Bronchial epithelial cell (primary cell): ENCODE data around the gene FBXL4. TPM values are rescaled to one million over a fixed set of nuclear protein-coding genes. Genes with fewer than 3 reads are reported as not detected.

ENCODE experiments used
- DNase-seq: peaks from one replicate; pipeline ENCODE4 v3.0.0-alpha.2; 2010; ENCODE audit warnings: low read depth
- FAIRE-seq: peaks from 2 replicates; lab custom pipeline; 2011; peaks lifted over from hg19 to GRCh38; lab: Jason Lieb, UNC
- H3K27me3 ChIP-seq: 2 replicates; pipeline ENCODE4 v1.5.1; 2011; ENCODE audit warnings: low read length; ENCODE audit not compliant: control insufficient read depth, insufficient read depth
- H3K36me3 ChIP-seq: 2 replicates; pipeline ENCODE4 v1.5.1; 2011; ENCODE audit warnings: low read length; ENCODE audit not compliant: control insufficient read depth, insufficient read depth
- H3K4me3 ChIP-seq: 2 replicates; pipeline ENCODE4 v1.5.1; 2011; ENCODE audit warnings: mild to moderate bottlenecking, low read depth, low read length, control low read depth
- CTCF ChIP-seq: IDR thresholded peaks from 2 replicates; pipeline ENCODE4 v1.5.1; 2011; ENCODE audit warnings: mild to moderate bottlenecking, moderate library complexity, low read length, control low read depth, inconsistent platforms; ENCODE audit not compliant: insufficient read depth, severe bottlenecking
- total RNA-seq: library from RNA; depleted of rRNA; stranded (reverse); fragments of >200 nt; gene quantifications from 2 replicates; pipeline ENCODE4 v1.2.1, GENCODE V29; 2014

Gene FBXL4
- total RNA-seq, 1 donor from 2014 or later = 12.9 TPM

GRCh38 chr6:98847416-98847778, 100.3 kb downstream of the FBXL4 start:
- H3K4me3 ChIP-seq = no peak overlapping the region
- no peak for FAIRE-seq

GRCh38 chr6:98846021-98846380, 101.7 kb downstream of the FBXL4 start:
- TF ChIP-seq CTCF = no peak
- no peak overlapping the region for H3K4me3 ChIP-seq
- DNase-seq (no peak), FAIRE-seq (no peak)
- H3K27me3 ChIP-seq = peaks cover 63% of the 10 kb centered on the region
- no peaks in the 10 kb centered on the region for H3K36me3 ChIP-seq

More at GRCh38 chr6:98847416-98847778, 100.3 kb downstream of the FBXL4 start:
- peaks cover 53% of the 10 kb centered on the region for H3K27me3 ChIP-seq
- no peak for TF ChIP-seq CTCF
- no peak for DNase-seq
- no peaks in the 10 kb centered on the region for H3K36me3 ChIP-seq

GRCh38 chr6:98845211-98846020, 102.3 kb downstream of the FBXL4 start:
- no peaks in the 10 kb centered on the region for H3K36me3 ChIP-seq
- no peak overlapping the region for H3K4me3 ChIP-seq
- no peak for FAIRE-seq

GRCh38 chr6:98844244-98845210, 103.2 kb downstream of the FBXL4 start:
- Histone ChIP-seq H3K27me3 (peaks cover 73% of the 10 kb centered on the region), H3K4me3 (no peak overlapping the region), H3K36me3 (no peaks in the 10 kb centered on the region)
- DNase-seq (no peak), FAIRE-seq (no peak)
- no peak for TF ChIP-seq CTCF

More at GRCh38 chr6:98845211-98846020, 102.3 kb downstream of the FBXL4 start:
- H3K27me3 ChIP-seq = peaks cover 65% of the 10 kb centered on the region
- peak; percentile 92 for TF ChIP-seq CTCF
- DNase-seq = peak; percentile 64

- FAIRE-seq (no peak), DNase-seq (no peak)
- Histone ChIP-seq H3K27me3 (peaks cover 77% of the 10 kb centered on the region), H3K36me3 (no peaks in the 10 kb centered on the region), H3K4me3 (no peak overlapping the region)
- TF ChIP-seq CTCF = no peak
Observed at GRCh38 chr6:98843271-98844243, 104.2 kb downstream of the FBXL4 start.
